OCI-LY7 (cell line): ENCODE results near the gene NRSN2. TPM values are rescaled to one million over a fixed set of nuclear protein-coding genes. Genes with fewer than 3 reads are reported as not detected.

ENCODE experiments used
- BruUV-seq: library from RNA; stranded (reverse); fragments of 400-500 nt; replicated peaks from 2 replicates; lab custom pipeline; 2021; lab: Mats Ljungman, UMichigan
- CTCF ChIA-PET: fragments of 300-600 bp; sonication (Branson Sonifier 250); formaldehyde crosslinking; loops from one replicate; lab custom pipeline; 2022; ENCODE audit warnings: antibody characterized with exemption; ENCODE audit not compliant: unreplicated experiment; lab: Charles Lee
- POLR2A ChIA-PET: fragments of 300-600 bp; sonication (Branson Sonifier 250); formaldehyde crosslinking; loops from one replicate; lab custom pipeline; 2022; ENCODE audit warnings: antibody characterized with exemption; lab: Charles Lee
- DNase-seq: peaks from one replicate; pipeline ENCODE4 v3.0.0-alpha.2; 2015; ENCODE audit warnings: low spot score
- H2AFZ ChIP-seq: fragments of 200-600 bp; sonication (generic), shearing (Covaris generic); 2 replicates; pipeline ENCODE4 v1.6.1; 2014; ENCODE audit warnings: mild to moderate bottlenecking, antibody characterized with exemption, low read length, moderate library complexity
- H3K27ac ChIP-seq: fragments of 200-600 bp; sonication (generic); 2 replicates; pipeline ENCODE4 v1.5.1; 2014; ENCODE audit warnings: mixed run types, low read depth, mild to moderate bottlenecking, moderate library complexity, low read length, inconsistent platforms; ENCODE audit not compliant: poor library complexity, severe bottlenecking
- H3K36me3 ChIP-seq: fragments of 200-600 bp; sonication (generic); 2 replicates; pipeline ENCODE4 v1.6.1; 2014; ENCODE audit warnings: mild to moderate bottlenecking, antibody characterized with exemption, low read length, moderate library complexity, mixed read lengths; ENCODE audit not compliant: insufficient read depth
- H3K4me1 ChIP-seq: fragments of 200-600 bp; sonication (generic); 2 replicates; pipeline ENCODE4 v1.5.1; 2014; ENCODE audit warnings: mild to moderate bottlenecking, low read length; ENCODE audit not compliant: insufficient read depth, poor library complexity, severe bottlenecking
- H3K4me2 ChIP-seq: fragments of 200-600 bp; sonication (generic); 2 replicates; pipeline ENCODE4 v1.6.1; 2014; ENCODE audit warnings: mild to moderate bottlenecking, low read length
- H3K4me3 ChIP-seq: fragments of 200-600 bp; sonication (generic); 2 replicates; pipeline ENCODE4 v1.5.1; 2014; ENCODE audit warnings: mild to moderate bottlenecking, low read depth, low read length; ENCODE audit not compliant: poor library complexity, severe bottlenecking
- H3K79me2 ChIP-seq: fragments of 200-600 bp; sonication (generic); 2 replicates; pipeline ENCODE4 v1.6.1; 2016; ENCODE audit warnings: low read depth, mild to moderate bottlenecking, low read length, moderate library complexity, mixed read lengths; ENCODE audit not compliant: insufficient read depth
- H3K9me2 ChIP-seq: fragments of 200-600 bp; sonication (generic); 2 replicates; pipeline ENCODE4 v1.6.1; 2016; ENCODE audit warnings: mild to moderate bottlenecking, low read length, mixed read lengths; ENCODE audit not compliant: insufficient read depth
- H3K9me3 ChIP-seq: fragments of 200-600 bp; sonication (generic); 2 replicates; pipeline ENCODE4 v1.6.1; 2014; ENCODE audit warnings: mild to moderate bottlenecking, mixed run types, low read length, mixed read lengths
- H4K20me1 ChIP-seq: fragments of 200-600 bp; sonication (generic); 2 replicates; pipeline ENCODE4 v1.6.1; 2014; ENCODE audit warnings: mild to moderate bottlenecking, antibody characterized with exemption, low read length, moderate library complexity, mixed read lengths; ENCODE audit not compliant: insufficient read depth
- CTCF ChIP-seq: fragments of 200-600 bp; sonication (generic); conservative IDR thresholded peaks from 2 replicates; pipeline ENCODE4 v1.5.1; 2014; ENCODE audit warnings: mild to moderate bottlenecking, antibody characterized with exemption, low read length, moderate library complexity, mixed read lengths
- EZH2phosphoT487 ChIP-seq: fragments of 200-600 bp; sonication (generic); IDR thresholded peaks from 2 replicates; pipeline ENCODE4 v1.6.1; 2018; ENCODE audit warnings: low read depth, borderline replicate concordance, mild to moderate bottlenecking, mixed run types, antibody characterized with exemption, low read length, moderate library complexity, mixed read lengths
- intact Hi-C: fragments of 100-400 bp; cut with micrococcal nuclease; formaldehyde crosslinking; loops from one replicate; pipeline ENCODE4 v1.10.0; 2022; ENCODE audit not compliant: unreplicated experiment
- total RNA-seq, 2 experiments: library from RNA; depleted of rRNA in 1 of 2; stranded (reverse); fragments of >200 nt in 1 of 2; shearing (Covaris generic) in 1 of 2; gene quantifications; 2 replicates each; pipeline ENCODE4 v1.2.3, GENCODE V29; 2014 to 2022

The NRSN2 gene
- total RNA-seq, 2 experiments from 2014 or later = 0.32 to 0.86 TPM

GRCh38 chr20:362271-363254, 15.7 kb downstream of the NRSN2 start:
- TF ChIP-seq CTCF = peak; percentile 58
- TF ChIP-seq EZH2phosphoT487 = no peak
- BruUV-seq = no TSS peak
- Histone ChIP-seq H3K79me2 (no peaks in the 10 kb centered on the region), H3K4me1 (peaks cover 70% of the 10 kb centered on the region), H4K20me1 (no peaks in the 10 kb centered on the region), H3K9me3 (no peaks in the 10 kb centered on the region), H3K36me3 (no peaks in the 10 kb centered on the region), H3K9me2 (no peaks in the 10 kb centered on the region), H2AFZ (peak overlapping the region; percentile 69), H3K4me2 (peak overlapping the region; percentile 80), H3K4me3 (peak overlapping the region; percentile 40), H3K27ac (peak overlapping the region; percentile 67)
- DNase-seq = peak; percentile 91
- intact Hi-C loops = loop anchor here (1.0 kb wide), 2 partner anchors 18 to 46 kb away; partner anchors contain the start of genes RBCK1 and TRIB3
- ChIA-PET CTCF (interaction anchor here (0.5 to 1.4 kb wide), 5 partner anchors 9 to 758 kb away, joined by 3 to 6 read pairs (median 4); no protein-coding TSS in a partner anchor), POLR2A (interaction anchor here (0.7 to 4.9 kb wide), 12 partner anchors 10 to 182 kb away, joined by 3 to 49 read pairs (median 8); partner anchors contain the start of genes RBCK1 and TRIB3)

- H3K4me2 ChIP-seq = 0 out of 2 replicates have a peak overlapping the region, but pooled peaks have one; percentile 21
- DNase-seq = peak; percentile 30
These were observed 16.6 kb downstream of the NRSN2 start for GRCh38 chr20:363319-364078.

More at GRCh38 chr20:363319-364078, 16.6 kb downstream of the NRSN2 start:
- intact Hi-C loops = no loop called here
- no TSS peak for BruUV-seq
- CTCF ChIA-PET = interaction anchor here (0.9 to 1.4 kb wide), 3 partner anchors 8 to 44 kb away, joined by 4 to 5 read pairs (median 4); no protein-coding TSS in a partner anchor
- H2AFZ ChIP-seq = peak overlapping the region; percentile 52
- POLR2A ChIA-PET = interaction anchor here (3.0 to 4.9 kb wide), 3 partner anchors 9 to 43 kb away, joined by 19 to 49 read pairs (median 32); partner anchors contain the start of genes RBCK1 and TRIB3
- TF ChIP-seq EZH2phosphoT487 (no peak), CTCF (no peak)
- no peaks in the 10 kb centered on the region for H3K36me3 ChIP-seq
- H3K4me1 ChIP-seq = peaks cover 61% of the 10 kb centered on the region
- H3K27ac ChIP-seq = peak overlapping the region; percentile 67
- H3K9me2 ChIP-seq = no peaks in the 10 kb centered on the region
- no peaks in the 10 kb centered on the region for H3K9me3 ChIP-seq
- no peaks in the 10 kb centered on the region for H4K20me1 ChIP-seq
- H3K4me3 ChIP-seq = no peak overlapping the region
- no peaks in the 10 kb centered on the region for H3K79me2 ChIP-seq
